HG03558 (cell line): ENCODE data around the gene SULT1A1.
"Not testable (repeated sequence)": the region's sequence is repeated elsewhere in the genome, so short reads cannot be mapped to it uniquely, and the experiment has no call there.

Source experiments
- ATAC-seq: cut with Tn5 transposase; IDR thresholded peaks from one replicate; pipeline ENCODE4 v1.9.1; 2021; ENCODE audit warnings: moderate number of reproducible peaks; ENCODE audit not compliant: unreplicated experiment; ENCODE audit errors: extremely low read depth

Gene SULT1A1

DNA sequence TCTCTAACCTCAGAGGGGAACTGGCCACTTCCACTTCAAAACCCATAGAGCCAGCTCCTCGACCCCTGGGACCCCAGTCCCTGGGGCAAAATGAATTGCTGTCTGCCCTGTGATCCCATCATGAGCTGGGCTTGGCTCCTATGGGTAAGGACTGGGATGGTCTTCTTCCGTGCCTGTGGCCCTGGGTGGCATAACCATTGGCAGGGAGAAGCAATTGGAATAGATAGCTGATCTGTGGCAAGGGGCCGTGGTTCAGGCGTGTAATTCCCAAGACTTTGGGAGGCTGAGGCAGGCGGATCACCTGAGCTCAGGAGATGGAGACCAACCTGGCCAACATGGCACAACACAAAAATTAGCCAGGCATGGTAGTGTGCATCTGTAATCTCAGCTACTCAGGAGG, 17.3 kb downstream of the SULT1A1 start:
- no peak for ATAC-seq

- ATAC-seq: no peak
Observed at GRCh38 chr16:28591355-28591754, 18.5 kb downstream of the SULT1A1 start.

DNA sequence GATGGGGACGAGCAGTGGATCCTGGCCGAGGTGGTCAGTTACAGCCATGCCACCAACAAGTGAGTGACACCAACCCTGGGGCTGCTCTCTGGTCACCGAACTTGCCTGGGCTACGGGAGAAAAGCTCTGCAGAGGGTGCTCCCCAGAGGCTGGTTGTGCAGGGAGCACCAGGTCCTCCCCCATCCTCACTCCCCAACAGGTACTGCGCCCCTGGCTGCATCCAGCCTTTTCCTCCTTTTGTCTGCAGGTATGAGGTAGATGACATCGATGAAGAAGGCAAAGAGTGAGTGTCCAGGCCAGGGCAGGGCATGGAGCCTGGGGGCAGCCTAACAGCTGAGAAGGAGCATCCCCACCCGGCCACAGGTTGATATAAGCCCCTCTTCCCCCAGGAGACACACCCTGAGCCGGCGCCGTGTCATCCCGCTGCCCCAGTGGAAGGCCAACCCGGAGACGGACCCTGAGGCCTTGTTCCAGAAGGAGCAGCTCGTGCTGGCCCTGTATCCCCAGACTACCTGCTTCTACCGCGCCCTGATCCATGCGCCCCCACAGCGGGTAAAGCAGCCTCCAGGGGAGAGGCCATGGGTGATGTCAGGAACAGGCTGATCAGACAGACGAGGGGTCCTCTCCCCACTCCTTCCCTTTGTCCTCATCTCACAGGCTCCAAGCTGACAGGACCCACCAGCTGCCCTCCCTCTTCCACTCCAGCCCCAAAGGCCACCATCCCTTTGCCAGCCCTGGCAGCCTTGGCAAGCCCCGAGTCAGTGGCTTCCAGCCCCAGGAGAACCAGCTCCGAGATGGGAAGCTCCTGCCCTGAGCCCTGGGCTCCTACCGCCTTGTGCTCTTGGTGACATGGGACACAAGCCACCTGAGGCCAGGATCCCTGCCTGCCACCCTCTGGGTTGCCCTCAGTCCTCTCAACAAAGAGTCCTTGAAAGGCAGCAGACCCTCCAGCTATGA, 19.2 kb downstream of the SULT1A1 start:
- ATAC-seq: no peak

- ATAC-seq: no peak
Observed at GRCh38 chr16:28589930-28590329, 19.9 kb downstream of the SULT1A1 start.

GRCh38 chr16:28589069-28589468, 20.8 kb downstream of the SULT1A1 start:
- ATAC-seq: no peak

GRCh38 chr16:28587386-28587785, 22.5 kb downstream of the SULT1A1 start:
- no peak for ATAC-seq

GRCh38 chr16:28586466-28586865, 23.4 kb downstream of the SULT1A1 start:
- no peak for ATAC-seq

- no peak for ATAC-seq
Observed at GRCh38 chr16:28585674-28586073, 24.2 kb downstream of the SULT1A1 start.

DNA sequence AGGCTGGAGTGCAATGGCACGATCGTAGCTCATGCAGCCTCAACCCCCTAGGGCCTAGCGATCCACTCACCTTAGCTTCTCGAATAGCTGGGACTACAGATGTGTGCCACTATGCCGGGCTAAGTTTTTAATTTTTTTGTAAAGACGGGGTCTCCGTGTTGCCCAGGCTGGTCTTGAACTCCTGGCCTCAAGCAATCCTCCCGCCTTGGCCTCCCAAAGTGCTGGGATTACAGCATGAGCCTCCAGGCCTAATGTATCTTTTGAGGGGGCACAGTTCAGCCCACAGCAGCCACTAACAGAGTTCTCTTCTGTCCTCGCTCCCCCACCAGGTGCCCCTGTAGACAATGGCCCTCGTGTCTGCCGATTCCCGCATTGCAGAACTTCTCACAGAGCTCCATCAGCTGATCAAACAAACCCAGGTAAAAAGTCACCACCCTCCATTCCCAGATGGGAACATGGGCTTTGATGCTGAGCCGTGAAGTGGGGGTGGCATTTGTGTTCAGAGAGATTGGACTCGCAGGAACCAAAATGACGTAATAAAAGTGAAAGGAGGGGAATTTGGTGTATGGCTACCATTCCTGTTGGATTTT, 29.0 kb downstream of the SULT1A1 start:
- ATAC-seq: no peak

DNA sequence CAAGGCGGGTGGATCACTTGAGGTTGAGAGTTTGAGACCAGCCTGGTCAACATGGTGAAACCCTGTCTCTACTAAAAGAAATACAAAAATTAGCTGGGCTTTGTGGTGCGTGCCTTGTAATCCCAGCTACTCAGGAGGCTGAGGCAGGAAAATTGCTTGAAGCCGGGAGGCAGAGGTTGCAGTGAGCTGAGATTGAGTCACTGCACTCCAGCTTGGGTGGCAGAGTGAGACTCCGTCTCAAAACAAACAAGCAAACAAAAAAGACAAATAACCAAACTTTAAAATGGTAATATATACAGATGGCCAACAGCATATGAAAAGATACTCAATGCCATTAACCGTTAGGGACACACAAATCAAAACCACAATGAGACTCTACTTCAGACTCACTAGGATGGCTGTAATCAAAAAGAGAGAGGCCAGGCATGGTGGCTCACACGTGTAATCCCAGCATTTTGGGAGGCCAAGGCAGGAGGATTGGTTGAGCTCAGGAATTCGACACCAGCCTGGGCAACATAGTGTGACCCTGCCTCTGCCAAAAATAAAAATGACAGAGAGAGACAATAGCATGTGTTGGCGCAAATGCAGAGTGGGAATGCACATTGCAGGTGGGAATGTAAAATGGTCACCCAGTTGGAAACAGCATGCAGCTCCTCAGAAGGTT, 34.3 kb downstream of the SULT1A1 start:
- no peak for ATAC-seq

DNA sequence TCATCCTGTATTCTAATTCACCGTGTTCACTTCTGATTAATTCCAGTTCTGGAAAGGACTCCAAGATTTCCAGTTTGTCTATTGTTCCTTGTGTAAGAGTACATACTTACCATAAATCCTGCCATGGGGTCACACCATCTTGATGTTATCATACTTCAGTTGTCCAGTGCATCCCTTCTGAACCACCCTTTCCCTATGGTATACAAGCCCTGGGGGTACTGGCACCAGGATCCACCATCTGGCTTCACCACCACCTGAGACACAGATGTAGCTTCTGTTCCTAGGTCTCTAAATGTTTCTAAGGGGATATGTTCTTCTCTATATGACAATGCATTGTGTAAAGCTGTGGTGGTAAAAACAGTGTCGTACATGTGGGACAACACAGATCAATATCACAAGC, 34.9 kb downstream of the SULT1A1 start:
- no peak for ATAC-seq

DNA sequence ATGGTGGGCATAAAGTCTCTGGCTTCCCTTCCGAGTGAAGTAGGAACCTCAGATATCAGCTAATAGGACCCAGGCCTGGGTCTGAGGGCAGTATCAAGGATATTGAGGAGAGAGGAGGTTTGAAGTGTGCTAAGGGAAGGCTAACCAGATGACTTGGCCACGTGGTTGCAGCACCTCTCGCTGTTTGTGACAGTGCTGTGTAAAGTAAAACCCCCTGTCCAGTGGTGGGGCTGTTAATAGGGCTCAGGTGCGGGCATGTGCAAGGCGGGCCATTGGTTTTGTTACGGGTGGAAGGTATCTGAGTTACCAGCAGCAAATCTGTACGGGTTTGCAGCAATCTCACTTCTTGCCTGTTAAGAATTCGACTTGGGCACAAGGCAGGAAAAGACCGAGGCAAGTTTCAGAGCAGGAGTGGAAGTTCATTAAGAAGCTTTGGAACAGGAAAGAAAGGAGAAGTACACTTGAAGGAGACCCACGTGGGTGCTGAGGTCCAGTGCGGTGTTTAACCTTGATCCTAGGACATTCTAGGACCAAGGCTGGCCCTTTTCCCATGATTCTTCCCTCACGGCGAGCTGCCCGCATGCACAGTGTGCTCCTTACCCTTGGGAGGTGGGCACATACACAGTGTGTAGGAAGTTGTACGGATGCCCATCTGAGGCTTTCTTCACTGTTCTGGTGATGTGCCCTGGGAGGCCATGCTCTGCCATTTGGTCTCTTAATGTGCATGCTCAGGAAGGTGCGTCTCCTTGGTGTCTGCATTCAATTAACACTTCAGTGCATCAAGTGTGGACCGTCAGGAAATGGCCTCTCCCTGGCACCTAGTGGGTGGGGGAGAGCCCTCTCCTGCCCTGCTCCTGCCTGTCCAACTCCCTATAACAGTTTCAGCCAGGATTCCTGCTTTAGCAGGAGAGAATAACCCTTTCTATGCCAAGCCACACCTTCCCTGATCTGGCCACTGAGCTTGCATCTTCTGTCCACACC, 35.8 kb downstream of the SULT1A1 start:
- ATAC-seq: no peak

GRCh38 chr16:28572696-28573510, 36.9 kb downstream of the SULT1A1 start:
- no peak for ATAC-seq

DNA sequence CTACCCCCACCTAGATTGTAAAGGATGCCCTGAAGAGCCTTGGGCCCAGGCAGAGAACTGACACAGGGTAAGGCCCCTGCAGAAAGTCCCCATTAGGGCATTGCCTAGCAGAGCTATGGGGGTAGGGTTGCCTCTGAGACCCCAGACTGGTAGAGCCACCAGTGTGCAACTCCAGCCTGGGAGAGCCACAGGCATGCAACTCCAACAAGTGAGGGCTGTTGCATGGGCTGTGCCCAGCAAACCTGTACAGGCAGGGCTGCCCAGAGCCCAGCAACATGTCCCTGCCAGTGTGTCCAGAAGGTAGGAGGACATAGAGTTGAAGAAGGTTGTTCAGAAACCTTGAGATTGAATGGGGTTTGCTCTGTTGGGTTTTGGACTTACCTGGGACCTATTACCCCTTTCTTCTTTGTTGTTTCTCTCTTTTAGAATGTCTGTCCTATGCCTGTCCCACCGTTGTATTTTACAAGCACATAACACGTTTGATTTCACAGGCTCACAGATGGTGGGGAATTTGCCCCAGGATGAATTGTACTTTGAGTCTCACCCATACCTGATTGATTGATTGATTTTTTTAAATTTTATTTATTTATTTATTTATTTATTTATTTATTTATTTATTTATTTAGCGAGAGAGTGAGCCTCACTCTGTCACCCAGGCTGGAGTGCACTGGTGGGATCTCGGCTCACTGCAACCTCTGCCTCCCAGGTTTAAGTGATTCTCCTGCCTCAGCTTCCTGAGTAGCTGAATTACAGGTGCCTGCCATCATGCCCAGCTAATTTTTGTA, 39.7 kb downstream of the SULT1A1 start:
- no peak for ATAC-seq

- no peak for ATAC-seq
Observed at GRCh38 chr16:28569021-28569420, 40.8 kb downstream of the SULT1A1 start.

GRCh38 chr16:28567292-28567691, 42.6 kb downstream of the SULT1A1 start:
- no peak for ATAC-seq

DNA sequence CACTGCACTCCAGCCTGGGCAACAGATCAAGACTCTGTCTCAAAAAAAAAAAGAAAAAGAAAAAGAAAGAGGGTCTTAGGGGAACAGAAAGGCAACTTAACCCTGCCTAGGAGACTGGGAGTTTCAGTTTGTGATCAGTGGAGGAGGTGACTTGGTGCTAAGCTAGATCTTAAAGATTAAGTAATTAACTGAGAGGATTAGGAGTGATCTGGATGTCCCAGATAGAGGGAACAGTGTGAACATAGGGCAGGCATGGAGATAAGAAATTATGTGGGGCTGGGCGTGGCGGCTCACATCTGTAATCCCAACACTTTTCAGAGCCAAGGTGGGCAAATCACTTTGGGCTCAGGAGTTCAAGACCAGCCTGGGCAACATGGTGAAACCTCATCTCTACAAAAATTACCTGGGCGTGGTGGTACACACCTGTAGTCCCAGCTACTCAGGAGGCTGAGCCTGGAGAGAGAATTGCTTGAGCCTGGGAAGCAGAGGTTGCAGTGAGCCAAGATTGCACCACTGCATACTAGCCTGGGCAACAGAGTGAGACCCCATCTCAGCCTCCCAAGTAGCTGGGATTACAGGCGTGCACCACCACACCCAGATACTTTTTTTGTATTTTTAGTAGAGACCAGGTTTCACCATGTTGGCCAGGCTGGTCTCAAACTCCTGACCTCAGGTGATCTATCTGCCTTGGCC, 43.5 kb downstream of the SULT1A1 start:
- ATAC-seq: not testable (repeated sequence)

DNA sequence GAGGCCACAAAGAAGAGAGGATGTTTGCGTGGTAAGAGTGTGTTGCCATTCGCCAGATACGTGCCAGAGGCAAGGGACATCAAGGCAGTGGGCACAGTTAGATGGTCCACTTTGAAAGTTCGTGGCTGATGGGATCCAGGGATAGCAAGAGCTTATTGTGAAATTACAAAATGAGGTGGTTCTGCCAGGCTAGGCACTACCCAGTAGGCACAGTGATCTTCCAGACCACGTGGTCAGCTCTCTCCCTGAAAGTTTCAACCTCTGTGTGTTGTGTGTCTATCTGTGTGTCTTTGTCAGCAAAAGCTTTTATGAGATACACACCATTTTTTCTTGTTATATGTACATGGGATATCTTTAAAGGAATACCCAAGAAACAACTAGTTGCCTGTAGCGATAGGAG, 46.6 kb downstream of the SULT1A1 start:
- ATAC-seq: no peak
